OCI-LY7 (cell line): ENCODE results near the gene TOP2A. TPM values are rescaled to one million over a fixed set of nuclear protein-coding genes. Genes with fewer than 3 reads are reported as not detected.

Experiments used
- Bru-seq: library from RNA; stranded (reverse); fragments of 400-500 nt; gene quantifications from one replicate; lab custom pipeline; 2021; lab: Mats Ljungman, UMichigan
- BruChase-seq, 2 experiments: library from RNA; stranded (reverse); fragments of 400-500 nt; gene quantifications; one replicate each; lab custom pipeline; 2021; lab: Mats Ljungman, UMichigan
- BruUV-seq: library from RNA; stranded (reverse); fragments of 400-500 nt; replicated peaks from 2 replicates; lab custom pipeline; 2021; lab: Mats Ljungman, UMichigan
- CTCF ChIA-PET: fragments of 300-600 bp; sonication (Branson Sonifier 250); formaldehyde crosslinking; loops from one replicate; lab custom pipeline; 2022; ENCODE audit warnings: antibody characterized with exemption; ENCODE audit not compliant: unreplicated experiment; lab: Charles Lee
- POLR2A ChIA-PET: fragments of 300-600 bp; sonication (Branson Sonifier 250); formaldehyde crosslinking; loops from one replicate; lab custom pipeline; 2022; ENCODE audit warnings: antibody characterized with exemption; lab: Charles Lee
- DNase-seq: peaks from one replicate; pipeline ENCODE4 v3.0.0-alpha.2; 2015; ENCODE audit warnings: low spot score
- H2AFZ ChIP-seq: fragments of 200-600 bp; sonication (generic), shearing (Covaris generic); 2 replicates; pipeline ENCODE4 v1.6.1; 2014; ENCODE audit warnings: mild to moderate bottlenecking, antibody characterized with exemption, low read length, moderate library complexity
- H3K27ac ChIP-seq: fragments of 200-600 bp; sonication (generic); 2 replicates; pipeline ENCODE4 v1.5.1; 2014; ENCODE audit warnings: mixed run types, low read depth, mild to moderate bottlenecking, moderate library complexity, low read length, inconsistent platforms; ENCODE audit not compliant: poor library complexity, severe bottlenecking
- H3K36me3 ChIP-seq: fragments of 200-600 bp; sonication (generic); 2 replicates; pipeline ENCODE4 v1.6.1; 2014; ENCODE audit warnings: mild to moderate bottlenecking, antibody characterized with exemption, low read length, moderate library complexity, mixed read lengths; ENCODE audit not compliant: insufficient read depth
- H3K4me1 ChIP-seq: fragments of 200-600 bp; sonication (generic); 2 replicates; pipeline ENCODE4 v1.5.1; 2014; ENCODE audit warnings: mild to moderate bottlenecking, low read length; ENCODE audit not compliant: insufficient read depth, poor library complexity, severe bottlenecking
- H3K4me2 ChIP-seq: fragments of 200-600 bp; sonication (generic); 2 replicates; pipeline ENCODE4 v1.6.1; 2014; ENCODE audit warnings: mild to moderate bottlenecking, low read length
- H3K4me3 ChIP-seq: fragments of 200-600 bp; sonication (generic); 2 replicates; pipeline ENCODE4 v1.5.1; 2014; ENCODE audit warnings: mild to moderate bottlenecking, low read depth, low read length; ENCODE audit not compliant: poor library complexity, severe bottlenecking
- H3K79me2 ChIP-seq: fragments of 200-600 bp; sonication (generic); 2 replicates; pipeline ENCODE4 v1.6.1; 2016; ENCODE audit warnings: low read depth, mild to moderate bottlenecking, low read length, moderate library complexity, mixed read lengths; ENCODE audit not compliant: insufficient read depth
- H3K9me2 ChIP-seq: fragments of 200-600 bp; sonication (generic); 2 replicates; pipeline ENCODE4 v1.6.1; 2016; ENCODE audit warnings: mild to moderate bottlenecking, low read length, mixed read lengths; ENCODE audit not compliant: insufficient read depth
- H3K9me3 ChIP-seq: fragments of 200-600 bp; sonication (generic); 2 replicates; pipeline ENCODE4 v1.6.1; 2014; ENCODE audit warnings: mild to moderate bottlenecking, mixed run types, low read length, mixed read lengths
- H4K20me1 ChIP-seq: fragments of 200-600 bp; sonication (generic); 2 replicates; pipeline ENCODE4 v1.6.1; 2014; ENCODE audit warnings: mild to moderate bottlenecking, antibody characterized with exemption, low read length, moderate library complexity, mixed read lengths; ENCODE audit not compliant: insufficient read depth
- CTCF ChIP-seq: fragments of 200-600 bp; sonication (generic); conservative IDR thresholded peaks from 2 replicates; pipeline ENCODE4 v1.5.1; 2014; ENCODE audit warnings: mild to moderate bottlenecking, antibody characterized with exemption, low read length, moderate library complexity, mixed read lengths
- EZH2phosphoT487 ChIP-seq: fragments of 200-600 bp; sonication (generic); IDR thresholded peaks from 2 replicates; pipeline ENCODE4 v1.6.1; 2018; ENCODE audit warnings: low read depth, borderline replicate concordance, mild to moderate bottlenecking, mixed run types, antibody characterized with exemption, low read length, moderate library complexity, mixed read lengths
- intact Hi-C: fragments of 100-400 bp; cut with micrococcal nuclease; formaldehyde crosslinking; loops from one replicate; pipeline ENCODE4 v1.10.0; 2022; ENCODE audit not compliant: unreplicated experiment
- long read RNA-seq: library from polyadenylated mRNA; stranded (forward); transcript quantifications from one replicate; pipeline ENCODE4 v2.0.0, GENCODE V29; 2022
- total RNA-seq, 2 experiments: library from RNA; depleted of rRNA in 1 of 2; stranded (reverse); fragments of >200 nt in 1 of 2; shearing (Covaris generic) in 1 of 2; gene quantifications; 2 replicates each; pipeline ENCODE4 v1.2.3, GENCODE V29; 2014 to 2022

TOP2A gene
- total RNA-seq (2014; rRNA removed; shearing (Covaris generic)) (293 and 303 TPM in 2 replicates), total RNA-seq (2022) (340 and 442 TPM in 2 replicates), Bru-seq, nascent RNA (percentile 96 among the genes with signal in this experiment), BruChase-seq, experiment 1, labeled RNA remaining after a 6-hour chase (percentile 98 among the genes with signal in this experiment), BruChase-seq, experiment 2, labeled RNA remaining after a 2-hour chase (percentile 98 among the genes with signal in this experiment)
- long read RNA-seq, full-length matches to known transcripts: 511 of 756 reads
- long read RNA-seq, partial matches to known transcripts: 166 of 756 reads
- long read RNA-seq, other reads (novel, unspliced or antisense): 79 of 756 reads

GRCh38 chr17:40417609-40418427 is at the start of gene TOP2A:
TSS of gene TOP2A (minus strand) at chr17:40417896. CDS start at chr17:40417791, 105 bp downstream.
- Histone ChIP-seq H3K27ac (peak within 1 kb of the TSS; percentile 74), H3K36me3 (peaks cover 42% of the 10 kb centered on the region), H3K79me2 (peaks cover 48% of the 10 kb centered on the region), H3K4me3 (peak within 1 kb of the TSS; percentile 80), H3K9me3 (no peaks in the 10 kb centered on the region), H2AFZ (peak within 1 kb of the TSS; percentile 99), H3K9me2 (no peaks in the 10 kb centered on the region), H3K4me2 (peak within 1 kb of the TSS; percentile 86), H4K20me1 (peaks cover 14% of the 10 kb centered on the region; the same call in 1 of the 2 replicates), H3K4me1 (peaks cover 28% of the 10 kb centered on the region)
- no TSS peak for BruUV-seq
- peak; percentile 100 for DNase-seq
- CTCF ChIA-PET: interaction anchor here (0.6 to 1.0 kb wide), 2 partner anchors 19 to 58 kb away, joined by 3 to 5 read pairs; no protein-coding TSS in a partner anchor
- POLR2A ChIA-PET: interaction anchor here (0.7 to 1.2 kb wide), 8 partner anchors 10 to 181 kb away, joined by 3 to 4 read pairs (median 3); no protein-coding TSS in a partner anchor
- intact Hi-C loops: loop anchor here (2.0 to 5.0 kb wide), 2 partner anchors 15 to 61 kb away; no protein-coding TSS in a partner anchor
- TF ChIP-seq EZH2phosphoT487 (no peak), CTCF (no peak)

- no peaks in the 10 kb centered on the region for H3K9me3 ChIP-seq
- intact Hi-C loops: no loop called here
- no peak overlapping the region for H3K4me2 ChIP-seq
- no peak overlapping the region for H3K4me3 ChIP-seq
- no peaks in the 10 kb centered on the region for H3K36me3 ChIP-seq
- no peak for TF ChIP-seq EZH2phosphoT487
- ChIA-PET POLR2A (interaction anchor here (1.0 kb wide), 1 partner anchor 12 kb away, joined by 7 read pairs; no protein-coding TSS in a partner anchor), CTCF (interaction anchor here (0.6 kb wide), 1 partner anchor 32 kb away, joined by 3 read pairs; no protein-coding TSS in a partner anchor)
- H3K79me2 ChIP-seq: no peaks in the 10 kb centered on the region
- no peaks in the 10 kb centered on the region for H4K20me1 ChIP-seq
- DNase-seq: no peak
- H3K27ac ChIP-seq: no peak overlapping the region
- H3K9me2 ChIP-seq: no peaks in the 10 kb centered on the region
- H3K4me1 ChIP-seq: no peaks in the 10 kb centered on the region
- H2AFZ ChIP-seq: no peak overlapping the region
- BruUV-seq: no TSS peak
Observed at GRCh38 chr17:40467281-40467867, 49.7 kb upstream of the TOP2A start.
